ENCODE data around the gene DNPEP.

The DNPEP gene

DNA sequence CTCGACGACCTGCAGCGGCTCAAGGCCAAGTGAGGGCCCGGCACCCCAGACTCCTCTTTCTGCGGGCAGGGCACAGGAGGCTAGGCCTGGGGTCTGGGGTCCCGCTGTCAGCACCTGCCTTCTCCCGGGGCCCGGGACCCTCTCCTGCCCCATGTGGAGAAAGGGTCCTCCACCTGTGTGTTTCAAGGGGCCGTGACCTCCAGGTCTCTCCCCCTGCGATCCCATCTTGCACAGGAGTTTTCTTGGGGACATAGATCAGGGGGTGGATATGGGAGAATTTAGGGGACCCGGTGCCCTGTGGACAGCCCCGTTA is 31.3 kb upstream of the DNPEP start:
- TF ChIP-seq, protein P1, sequence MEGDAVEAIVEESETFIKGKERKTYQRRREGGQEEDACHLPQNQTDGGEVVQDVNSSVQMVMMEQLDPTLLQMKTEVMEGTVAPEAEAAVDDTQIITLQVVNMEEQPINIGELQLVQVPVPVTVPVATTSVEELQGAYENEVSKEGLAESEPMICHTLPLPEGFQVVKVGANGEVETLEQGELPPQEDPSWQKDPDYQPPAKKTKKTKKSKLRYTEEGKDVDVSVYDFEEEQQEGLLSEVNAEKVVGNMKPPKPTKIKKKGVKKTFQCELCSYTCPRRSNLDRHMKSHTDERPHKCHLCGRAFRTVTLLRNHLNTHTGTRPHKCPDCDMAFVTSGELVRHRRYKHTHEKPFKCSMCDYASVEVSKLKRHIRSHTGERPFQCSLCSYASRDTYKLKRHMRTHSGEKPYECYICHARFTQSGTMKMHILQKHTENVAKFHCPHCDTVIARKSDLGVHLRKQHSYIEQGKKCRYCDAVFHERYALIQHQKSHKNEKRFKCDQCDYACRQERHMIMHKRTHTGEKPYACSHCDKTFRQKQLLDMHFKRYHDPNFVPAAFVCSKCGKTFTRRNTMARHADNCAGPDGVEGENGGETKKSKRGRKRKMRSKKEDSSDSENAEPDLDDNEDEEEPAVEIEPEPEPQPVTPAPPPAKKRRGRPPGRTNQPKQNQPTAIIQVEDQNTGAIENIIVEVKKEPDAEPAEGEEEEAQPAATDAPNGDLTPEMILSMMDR (IDR thresholded peaks at IDR 0.05; ENCODE audit: borderline replicate concordance, control extremely low read depth, extremely low read depth, insufficient read depth, missing control alignments), result no peak
- no peak for DNase-seq (ENCODE audit: low spot score)
- in situ Hi-C loops (cut with MboI; ENCODE audit: low sequenced_read_pairs, unreplicated experiment), result no loop called here

DNA sequence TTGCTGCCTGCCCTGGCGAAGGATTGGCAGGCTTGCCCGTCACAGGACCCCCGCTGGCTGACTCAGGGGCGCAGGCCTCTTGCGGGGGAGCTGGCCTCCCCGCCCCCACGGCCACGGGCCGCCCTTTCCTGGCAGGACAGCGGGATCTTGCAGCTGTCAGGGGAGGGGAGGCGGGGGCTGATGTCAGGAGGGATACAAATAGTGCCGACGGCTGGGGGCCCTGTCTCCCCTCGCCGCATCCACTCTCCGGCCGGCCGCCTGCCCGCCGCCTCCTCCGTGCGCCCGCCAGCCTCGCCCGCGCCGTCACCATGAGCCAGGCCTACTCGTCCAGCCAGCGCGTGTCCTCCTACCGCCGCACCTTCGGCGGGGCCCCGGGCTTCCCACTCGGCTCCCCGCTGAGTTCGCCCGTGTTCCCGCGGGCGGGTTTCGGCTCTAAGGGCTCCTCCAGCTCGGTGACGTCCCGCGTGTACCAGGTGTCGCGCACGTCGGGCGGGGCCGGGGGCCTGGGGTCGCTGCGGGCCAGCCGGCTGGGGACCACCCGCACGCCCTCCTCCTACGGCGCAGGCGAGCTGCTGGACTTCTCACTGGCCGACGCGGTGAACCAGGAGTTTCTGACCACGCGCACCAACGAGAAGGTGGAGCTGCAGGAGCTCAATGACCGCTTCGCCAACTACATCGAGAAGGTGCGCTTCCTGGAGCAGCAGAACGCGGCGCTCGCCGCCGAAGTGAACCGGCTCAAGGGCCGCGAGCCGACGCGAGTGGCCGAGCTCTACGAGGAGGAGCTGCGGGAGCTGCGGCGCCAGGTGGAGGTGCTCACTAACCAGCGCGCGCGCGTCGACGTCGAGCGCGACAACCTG is 30.7 kb upstream of the DNPEP start, which contains the start of gene DES:
Gene DES (plus strand): TSS at position 223 of the 857 bp plus-strand sequence. CDS start 86 bp downstream, at position 309.
- in situ Hi-C loops (cut with MboI; ENCODE audit: low sequenced_read_pairs, unreplicated experiment), result no loop called here
- DNase-seq (ENCODE audit: low spot score), result no peak
- TF ChIP-seq, protein P1 (IDR thresholded peaks at IDR 0.05; ENCODE audit: borderline replicate concordance, control extremely low read depth, extremely low read depth, insufficient read depth, missing control alignments), result no peak

DNA sequence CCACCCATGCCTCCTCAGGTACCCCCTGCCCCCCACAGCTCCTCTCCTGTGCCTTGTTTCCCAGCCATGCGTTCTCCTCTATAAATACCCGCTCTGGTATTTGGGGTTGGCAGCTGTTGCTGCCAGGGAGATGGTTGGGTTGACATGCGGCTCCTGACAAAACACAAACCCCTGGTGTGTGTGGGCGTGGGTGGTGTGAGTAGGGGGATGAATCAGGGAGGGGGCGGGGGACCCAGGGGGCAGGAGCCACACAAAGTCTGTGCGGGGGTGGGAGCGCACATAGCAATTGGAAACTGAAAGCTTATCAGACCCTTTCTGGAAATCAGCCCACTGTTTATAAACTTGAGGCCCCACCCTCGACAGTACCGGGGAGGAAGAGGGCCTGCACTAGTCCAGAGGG is 29.7 kb upstream of the DNPEP start:
- TF ChIP-seq, protein P1 (IDR thresholded peaks at IDR 0.05; ENCODE audit: borderline replicate concordance, control extremely low read depth, extremely low read depth, insufficient read depth, missing control alignments), result no peak
- in situ Hi-C loops (cut with MboI; ENCODE audit: low sequenced_read_pairs, unreplicated experiment), result no loop called here

GRCh38 chr2:219416938-219417337 is 29.2 kb upstream of the DNPEP start:
- in situ Hi-C loops (cut with MboI; ENCODE audit: low sequenced_read_pairs, unreplicated experiment), result no loop called here
- DNase-seq (ENCODE audit: low spot score), result no peak
- TF ChIP-seq, protein P1 (IDR thresholded peaks at IDR 0.05; ENCODE audit: borderline replicate concordance, control extremely low read depth, extremely low read depth, insufficient read depth, missing control alignments), result no peak

More for the DNA sequence above, 29.7 kb upstream of the DNPEP start:
- DNase-seq (ENCODE audit: low spot score), result no peak

- TF ChIP-seq, protein P1 (IDR thresholded peaks at IDR 0.05; ENCODE audit: borderline replicate concordance, control extremely low read depth, extremely low read depth, insufficient read depth, missing control alignments), result no peak
- DNase-seq (ENCODE audit: low spot score), result no peak
- in situ Hi-C loops (cut with MboI; ENCODE audit: low sequenced_read_pairs, unreplicated experiment), result no loop called here
Measured at GRCh38 chr2:219416235-219416602, 28.5 kb upstream of the DNPEP start.

- TF ChIP-seq, protein P1 (IDR thresholded peaks at IDR 0.05; ENCODE audit: borderline replicate concordance, control extremely low read depth, extremely low read depth, insufficient read depth, missing control alignments), result no peak
- DNase-seq (ENCODE audit: low spot score), result no peak
- in situ Hi-C loops (cut with MboI; ENCODE audit: low sequenced_read_pairs, unreplicated experiment), result no loop called here
Measured at GRCh38 chr2:219415580-219416234, 28.0 kb upstream of the DNPEP start.
